Large intestine (tissue), 3 donors: ENCODE results near the gene ZSCAN30. TPM values are rescaled to one million over a fixed set of nuclear protein-coding genes. Genes with fewer than 3 reads are reported as not detected.
"Not testable (repeated sequence)": the region's sequence is repeated elsewhere in the genome, so short reads cannot be mapped to it uniquely, and the experiment has no call there.

Experiments used
- DNase-seq, 2 donors: peaks; one replicate each; pipeline versions ENCODE4 v3.0.0 to v3.0.0-alpha.2; 2013
- H3K27ac ChIP-seq: one replicate; pipeline ENCODE4 v1.5.1; 2013; ENCODE audit warnings: low read length
- H3K27me3 ChIP-seq: 2 replicates; pipeline ENCODE4 v1.6.1; 2013; ENCODE audit warnings: low read length; ENCODE audit not compliant: control insufficient read depth, insufficient read depth
- H3K36me3 ChIP-seq: 2 replicates; pipeline ENCODE4 v1.6.1; 2013; ENCODE audit warnings: low read length; ENCODE audit not compliant: control insufficient read depth, insufficient read depth
- H3K4me1 ChIP-seq: one replicate; pipeline ENCODE4 v1.6.1; 2013; ENCODE audit warnings: low read length; ENCODE audit not compliant: control insufficient read depth, insufficient read depth
- H3K4me3 ChIP-seq: one replicate; pipeline ENCODE4 v1.5.1; 2013; ENCODE audit warnings: low read length
- H3K9me3 ChIP-seq: one replicate; pipeline ENCODE4 v1.6.1; 2013; ENCODE audit warnings: mild to moderate bottlenecking, low read depth, low read length, moderate library complexity; ENCODE audit not compliant: control insufficient read depth
- WGBS: methylation state at CpG from one replicate; pipeline ENCODE4 v1.1.5; 2013; ENCODE audit warnings: low lambda C conversion rate; ENCODE audit not compliant: insufficient coverage; 5-methylcytosine and 5-hydroxymethylcytosine counted together
- polyA plus RNA-seq: library from polyadenylated mRNA; unstranded; fragments of 120-200 nt; gene quantifications from one replicate; pipeline ENCODE4 v1.2.1, GENCODE V29; 2013

ZSCAN30 gene
- polyA plus RNA-seq, 1 donor = 44.8 TPM

- WGBS = 100% methylated on average over 1 of the region's 30 CpGs
- H3K36me3 ChIP-seq, H3K27ac ChIP-seq, H3K4me3 ChIP-seq, H3K9me3 ChIP-seq, H3K4me1 ChIP-seq, H3K27me3 ChIP-seq, DNase-seq: not testable (repeated sequence)
Observed at GRCh38 chr18:35205746-35206458, 84.1 kb downstream of the ZSCAN30 start.

DNA sequence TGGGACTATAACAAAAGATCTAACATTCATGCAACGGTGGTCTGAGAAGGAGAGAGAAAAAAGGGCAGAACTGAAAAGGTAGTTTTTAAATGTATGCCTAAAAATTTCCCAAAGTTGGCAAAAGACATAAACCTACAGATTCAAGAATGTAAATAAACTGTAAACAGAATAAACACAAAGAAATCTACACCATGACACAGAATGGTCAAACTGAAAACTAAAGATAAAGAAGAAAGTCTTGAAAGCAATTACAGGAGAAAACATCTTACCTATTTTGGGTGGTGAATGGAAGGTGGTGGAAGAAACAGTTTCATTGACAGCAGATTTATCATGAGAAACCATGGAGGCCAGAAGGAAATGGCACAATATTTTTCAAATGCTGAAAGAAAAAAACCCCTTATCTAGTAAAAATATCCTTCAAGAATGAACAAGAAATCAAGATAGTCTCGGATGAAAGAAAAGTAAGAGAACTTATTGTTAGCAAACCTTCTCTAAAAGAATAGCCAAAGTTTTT lies 84.8 kb downstream of the ZSCAN30 start:
- H3K27me3 ChIP-seq = no peaks in the 10 kb centered on the region
- H3K36me3 ChIP-seq = no peaks in the 10 kb centered on the region
- H3K9me3 ChIP-seq = peaks cover 7% of the 10 kb centered on the region
- H3K27ac ChIP-seq = no peak overlapping the region
- WGBS = 100% methylated on average over 1 of the region's 2 CpGs
- H3K4me3 ChIP-seq = no peak overlapping the region
- no peaks in the 10 kb centered on the region for H3K4me1 ChIP-seq
- no peak for DNase-seq

DNA sequence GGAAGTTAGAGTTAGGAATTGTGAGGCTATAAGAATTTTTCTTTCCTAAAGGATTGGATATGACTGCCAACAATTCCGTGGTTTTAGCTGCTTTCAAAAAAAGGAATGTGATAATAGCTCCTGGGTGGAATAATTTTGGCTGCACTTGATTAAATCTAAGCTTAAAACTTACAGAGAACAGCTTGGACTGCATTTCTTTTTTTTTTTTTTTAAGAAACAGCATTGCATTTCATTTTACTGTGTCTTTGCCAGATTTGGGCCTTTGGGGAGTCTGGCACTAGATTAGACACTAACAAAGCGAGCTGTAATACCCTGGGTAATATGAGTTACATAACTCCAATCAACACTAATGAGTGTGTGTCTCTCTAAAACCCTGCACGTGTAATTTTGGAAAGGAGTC lies 87.0 kb downstream of the ZSCAN30 start:
- no peak overlapping the region for H3K27ac ChIP-seq
- peaks cover 3% of the 10 kb centered on the region for H3K27me3 ChIP-seq
- DNase-seq = no peak
- WGBS = 100% methylated on average over 1 of the region's 3 CpGs
- H3K9me3 ChIP-seq = peaks cover 7% of the 10 kb centered on the region
- H3K4me1 ChIP-seq = no peaks in the 10 kb centered on the region
- H3K36me3 ChIP-seq = no peaks in the 10 kb centered on the region
- no peak overlapping the region for H3K4me3 ChIP-seq

- Histone ChIP-seq H3K4me3 (no peak overlapping the region), H3K27me3 (peaks cover 3% of the 10 kb centered on the region), H3K36me3 (no peaks in the 10 kb centered on the region), H3K4me1 (no peaks in the 10 kb centered on the region), H3K9me3 (peaks cover 7% of the 10 kb centered on the region), H3K27ac (no peak overlapping the region)
- no peak for DNase-seq
- WGBS = 100% methylated on average over 1 of the region's 5 CpGs
Observed at GRCh38 chr18:35201256-35201931, 88.6 kb downstream of the ZSCAN30 start.

Other genes starting within 250 kb of the ZSCAN30 start
- 29.0 TPM for gene MAPRE2, start 248.8 kb downstream of the ZSCAN30 start, polyA plus RNA-seq
- 43.5 TPM for gene ZNF397, start 49.2 kb downstream of the ZSCAN30 start, polyA plus RNA-seq
- gene ZNF24, start 54.2 kb upstream of the ZSCAN30 start, polyA plus RNA-seq = 48.7 TPM
- gene ZNF396, start 87.1 kb upstream of the ZSCAN30 start, polyA plus RNA-seq = 2.8 TPM
- 31.2 TPM for gene INO80C, start 207.7 kb upstream of the ZSCAN30 start, polyA plus RNA-seq